ENCODE measurements around the gene ROBO2.

ROBO2 gene

DNA sequence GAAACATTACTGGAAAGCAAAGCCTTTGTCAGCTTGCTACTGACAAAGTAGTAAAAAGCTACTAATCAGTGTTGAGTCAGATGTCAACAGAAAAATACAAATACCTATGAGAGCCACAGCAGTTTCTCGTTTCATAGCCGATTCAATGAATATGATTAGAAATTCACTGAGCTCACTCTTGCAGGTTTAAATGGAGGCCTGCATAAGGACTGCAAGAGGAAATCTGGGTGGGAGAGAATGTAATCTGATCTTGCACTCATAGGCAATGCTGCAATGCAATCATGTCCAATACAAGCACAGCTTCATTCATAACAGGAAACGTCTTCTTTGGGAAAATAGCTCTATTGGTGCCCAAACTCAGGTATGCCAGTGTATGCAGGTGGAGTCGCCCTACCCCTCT lies 608.8 kb downstream of the ROBO2 start:
- no peak overlapping the region for H3K4me3 ChIP-seq (ENCODE audit: low read depth, low read length)
- TF ChIP-seq, protein P1, sequence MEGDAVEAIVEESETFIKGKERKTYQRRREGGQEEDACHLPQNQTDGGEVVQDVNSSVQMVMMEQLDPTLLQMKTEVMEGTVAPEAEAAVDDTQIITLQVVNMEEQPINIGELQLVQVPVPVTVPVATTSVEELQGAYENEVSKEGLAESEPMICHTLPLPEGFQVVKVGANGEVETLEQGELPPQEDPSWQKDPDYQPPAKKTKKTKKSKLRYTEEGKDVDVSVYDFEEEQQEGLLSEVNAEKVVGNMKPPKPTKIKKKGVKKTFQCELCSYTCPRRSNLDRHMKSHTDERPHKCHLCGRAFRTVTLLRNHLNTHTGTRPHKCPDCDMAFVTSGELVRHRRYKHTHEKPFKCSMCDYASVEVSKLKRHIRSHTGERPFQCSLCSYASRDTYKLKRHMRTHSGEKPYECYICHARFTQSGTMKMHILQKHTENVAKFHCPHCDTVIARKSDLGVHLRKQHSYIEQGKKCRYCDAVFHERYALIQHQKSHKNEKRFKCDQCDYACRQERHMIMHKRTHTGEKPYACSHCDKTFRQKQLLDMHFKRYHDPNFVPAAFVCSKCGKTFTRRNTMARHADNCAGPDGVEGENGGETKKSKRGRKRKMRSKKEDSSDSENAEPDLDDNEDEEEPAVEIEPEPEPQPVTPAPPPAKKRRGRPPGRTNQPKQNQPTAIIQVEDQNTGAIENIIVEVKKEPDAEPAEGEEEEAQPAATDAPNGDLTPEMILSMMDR (IDR thresholded peaks at IDR 0.05; ENCODE audit: insufficient read depth, low read depth, low read length, missing control alignments), result no peak

GRCh38 chr3:77652624-77653023 lies 612.7 kb downstream of the ROBO2 start:
- no peak for DNase-seq (ENCODE audit: low read depth)
- TF ChIP-seq, protein P1 (IDR thresholded peaks at IDR 0.05; ENCODE audit: insufficient read depth, low read depth, low read length, missing control alignments), result no peak
- H3K4me3 ChIP-seq (ENCODE audit: low read depth, low read length), result no peak overlapping the region

More for the DNA sequence above, 608.8 kb downstream of the ROBO2 start:
- no peak for DNase-seq (ENCODE audit: low read depth)

DNA sequence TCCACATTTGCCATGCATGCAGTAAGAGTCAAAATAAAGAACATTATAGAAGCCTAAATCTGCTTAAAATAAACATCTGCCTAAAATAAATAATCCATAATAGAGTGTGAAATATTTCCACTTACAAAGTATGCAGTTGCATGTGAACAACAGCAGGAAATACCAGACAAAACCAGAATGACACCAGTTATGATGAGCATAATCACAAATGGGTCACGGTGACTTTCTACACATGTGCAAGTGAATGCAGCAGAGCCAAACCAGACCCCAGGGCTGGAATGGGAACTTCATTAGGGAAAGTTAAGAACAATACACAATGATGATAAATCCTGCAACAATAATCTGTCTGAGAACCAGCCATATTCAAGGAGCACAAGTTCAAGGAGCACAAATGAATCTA lies 615.5 kb downstream of the ROBO2 start:
- TF ChIP-seq, protein P1 (IDR thresholded peaks at IDR 0.05; ENCODE audit: insufficient read depth, low read depth, low read length, missing control alignments), result no peak
- no peak overlapping the region for H3K4me3 ChIP-seq (ENCODE audit: low read depth, low read length)
- no peak for DNase-seq (ENCODE audit: low read depth)

DNA sequence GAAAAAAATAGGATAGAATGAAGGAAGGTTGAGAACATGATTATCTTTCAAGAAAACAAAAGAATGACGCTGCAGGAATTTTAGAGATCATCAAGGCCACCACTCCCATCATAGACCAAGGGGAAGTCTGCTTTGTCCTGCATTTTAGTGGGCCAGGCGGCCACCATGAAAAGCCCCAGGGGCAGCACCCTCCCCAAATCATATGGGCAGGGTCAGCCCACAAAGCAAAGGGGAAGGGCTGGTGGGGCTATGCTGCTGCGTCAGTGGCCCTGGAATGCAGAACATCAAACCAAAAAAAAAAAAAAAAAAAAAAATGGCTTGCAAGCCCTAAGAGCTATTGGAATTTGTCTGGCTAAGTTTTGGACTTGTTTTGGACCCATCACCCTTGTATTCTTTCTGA lies 620.8 kb downstream of the ROBO2 start:
- no peak for DNase-seq (ENCODE audit: low read depth)
- H3K4me3 ChIP-seq (ENCODE audit: low read depth, low read length), result no peak overlapping the region
- TF ChIP-seq, protein P1 (IDR thresholded peaks at IDR 0.05; ENCODE audit: insufficient read depth, low read depth, low read length, missing control alignments), result no peak

- DNase-seq (ENCODE audit: low read depth), result no peak
- no peak overlapping the region for H3K4me3 ChIP-seq (ENCODE audit: low read depth, low read length)
- TF ChIP-seq, protein P1 (IDR thresholded peaks at IDR 0.05; ENCODE audit: insufficient read depth, low read depth, low read length, missing control alignments), result no peak
These were observed 628.0 kb downstream of the ROBO2 start for GRCh38 chr3:77667901-77668300.

GRCh38 chr3:77668376-77668775 lies 628.5 kb downstream of the ROBO2 start:
- TF ChIP-seq, protein P1 (IDR thresholded peaks at IDR 0.05; ENCODE audit: insufficient read depth, low read depth, low read length, missing control alignments), result no peak
- DNase-seq (ENCODE audit: low read depth), result no peak
- H3K4me3 ChIP-seq (ENCODE audit: low read depth, low read length), result no peak overlapping the region

- TF ChIP-seq, protein P1 (IDR thresholded peaks at IDR 0.05; ENCODE audit: insufficient read depth, low read depth, low read length, missing control alignments), result no peak
- no peak overlapping the region for H3K4me3 ChIP-seq (ENCODE audit: low read depth, low read length)
These were observed 632.1 kb downstream of the ROBO2 start for GRCh38 chr3:77672016-77672415.

More at GRCh38 chr3:77672016-77672415, 632.1 kb downstream of the ROBO2 start:
- no peak for DNase-seq (ENCODE audit: low read depth)

Measured in GM12865 (cell line).